GM21786 (cell line): ENCODE results near the gene RB1.

Source experiments
- ATAC-seq: cut with Tn5 transposase; IDR thresholded peaks from one replicate; pipeline ENCODE4 v1.9.1; 2021; ENCODE audit not compliant: unreplicated experiment

Gene RB1

GRCh38 chr13:48303359-48304142 lies at the start of gene RB1:
Gene RB1, plus strand, starts transcription at chr13:48303751. Its CDS starts 162 bp downstream, at chr13:48303913.
- peak; percentile 79 for ATAC-seq

- no peak for ATAC-seq
These were observed 49.7 kb upstream of the RB1 start for GRCh38 chr13:48253849-48254248.

- no peak for ATAC-seq
These were observed 48.5 kb upstream of the RB1 start for GRCh38 chr13:48255090-48255489.

- ATAC-seq = no peak
These were observed 47.6 kb upstream of the RB1 start for GRCh38 chr13:48255954-48256353.

- ATAC-seq = no peak
These were observed 45.5 kb upstream of the RB1 start for GRCh38 chr13:48258002-48258401.

- no peak for ATAC-seq
These were observed 45.1 kb upstream of the RB1 start for GRCh38 chr13:48258430-48258829.

- ATAC-seq = no peak
These were observed 42.6 kb upstream of the RB1 start for GRCh38 chr13:48260970-48261369.

- no peak for ATAC-seq
These were observed 40.4 kb upstream of the RB1 start for GRCh38 chr13:48263196-48263595.

GRCh38 chr13:48264058-48264457 lies 39.5 kb upstream of the RB1 start:
- ATAC-seq = no peak

GRCh38 chr13:48265217-48265815 lies 38.2 kb upstream of the RB1 start:
- ATAC-seq = no peak

GRCh38 chr13:48266150-48266549 lies 37.4 kb upstream of the RB1 start:
- ATAC-seq = no peak

GRCh38 chr13:48266701-48267639 lies 36.6 kb upstream of the RB1 start:
- no peak for ATAC-seq

- no peak for ATAC-seq
These were observed 35.5 kb upstream of the RB1 start for GRCh38 chr13:48268019-48268418.

GRCh38 chr13:48273346-48273745 lies 30.2 kb upstream of the RB1 start:
- no peak for ATAC-seq

GRCh38 chr13:48275507-48275906 lies 28.0 kb upstream of the RB1 start:
- no peak for ATAC-seq

- ATAC-seq = no peak
These were observed 24.7 kb upstream of the RB1 start for GRCh38 chr13:48278806-48279205.

GRCh38 chr13:48281556-48281955 lies 22.0 kb upstream of the RB1 start:
- no peak for ATAC-seq

- no peak for ATAC-seq
These were observed 11.8 kb upstream of the RB1 start for GRCh38 chr13:48291730-48292129.

- no peak for ATAC-seq
These were observed 10.9 kb upstream of the RB1 start for GRCh38 chr13:48292650-48293049.

- no peak for ATAC-seq
These were observed 8.9 kb upstream of the RB1 start for GRCh38 chr13:48294653-48295052.

- ATAC-seq = no peak
These were observed 8.3 kb upstream of the RB1 start for GRCh38 chr13:48295271-48295670.

- ATAC-seq = no peak
These were observed 7.0 kb upstream of the RB1 start for GRCh38 chr13:48296528-48296927.
